HepG2 (cell line): ENCODE measurements around the gene PDE3B.

Source experiments
- BHLHE40 ChIP-seq: IDR thresholded peaks from 2 replicates; pipeline ENCODE4 v1.6.1; 2011; ENCODE audit warnings: low read length, improper control_type of control experiment
- CTCF ChIP-seq: sonication (generic); formaldehyde crosslinking; IDR thresholded peaks from 2 replicates; pipeline ENCODE4 v1.5.0; 2020; ENCODE audit warnings: mild to moderate bottlenecking, missing genetic modification reagents, moderate library complexity
- FOSL2 ChIP-seq: sonication (generic); formaldehyde crosslinking; IDR thresholded peaks from 2 replicates; pipeline ENCODE4 v1.4.0; 2020; ENCODE audit warnings: missing genetic modification reagents
- MAFF ChIP-seq: IDR thresholded peaks from 2 replicates; pipeline ENCODE4 v1.6.1; 2011; ENCODE audit warnings: low read depth, low read length, improper control_type of control experiment
- NAIF1 ChIP-seq: sonication (generic); formaldehyde crosslinking; IDR thresholded peaks from 2 replicates; pipeline ENCODE4 v1.5.0; 2020; ENCODE audit warnings: mild to moderate bottlenecking, missing genetic modification reagents, borderline replicate concordance
- NR2C2 ChIP-seq: sonication (generic); formaldehyde crosslinking; IDR thresholded peaks from 2 replicates; pipeline ENCODE4 v1.4.0; 2020; ENCODE audit warnings: missing genetic modification reagents, mild to moderate bottlenecking, moderate library complexity, borderline replicate concordance
- POLR2AphosphoS5 ChIP-seq: IDR thresholded peaks from 2 replicates; pipeline ENCODE4 v1.6.1; 2012; ENCODE audit warnings: low read depth, low read length
- SMC3 ChIP-seq: IDR thresholded peaks from 2 replicates; pipeline ENCODE4 v1.6.1; 2011; ENCODE audit warnings: low read length, improper control_type of control experiment
- YEATS2 ChIP-seq: sonication (generic); formaldehyde crosslinking; IDR thresholded peaks from 2 replicates; pipeline ENCODE4 v1.4.0; 2020; ENCODE audit warnings: missing genetic modification reagents, borderline replicate concordance
- ZNF136 ChIP-seq: sonication (generic); formaldehyde crosslinking; IDR thresholded peaks from 2 replicates; pipeline ENCODE4 v1.8.1; 2022; ENCODE audit warnings: low read depth, mild to moderate bottlenecking, moderate library complexity, missing genetic modification reagents
- ZNF674 ChIP-seq: sonication (generic); formaldehyde crosslinking; IDR thresholded peaks from 2 replicates; pipeline ENCODE4 v1.5.0; 2020; ENCODE audit warnings: low read depth, mild to moderate bottlenecking, missing genetic modification reagents

DNA sequence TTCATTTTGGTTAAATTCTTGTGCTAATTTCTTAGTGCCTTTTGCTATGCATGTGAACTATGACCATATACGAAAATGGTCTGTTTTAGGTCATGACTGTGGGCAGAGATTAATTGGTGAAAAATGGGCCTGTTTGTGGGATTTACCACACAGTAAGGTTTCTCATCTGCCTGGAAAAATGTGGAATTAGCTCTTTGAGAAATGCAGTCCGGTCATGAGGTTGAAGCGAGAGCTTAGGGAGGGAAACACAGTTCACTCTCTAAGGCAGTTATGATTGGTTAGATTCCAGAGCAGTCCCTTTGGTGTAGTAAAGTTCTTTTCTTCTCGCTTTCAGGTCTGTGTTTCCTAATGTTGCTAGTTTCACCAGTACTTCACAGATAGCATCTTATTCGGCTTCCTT is 1.2 kb upstream of the PDE3B start:
- TF ChIP-seq CTCF (CRISPR knock-in tag) (no peak), NR2C2 (no peak), NAIF1 (CRISPR knock-in tag) (no peak), FOSL2 (CRISPR knock-in tag) (no peak), YEATS2 (no peak), SMC3 (no peak), BHLHE40 (no peak), MAFF (no peak), POLR2AphosphoS5 (no peak), ZNF136 (CRISPR knock-in tag) (no peak), ZNF674 (no peak)
